K562 (cell line): ENCODE data around the gene HECW1. TPM values are rescaled to one million over a fixed set of nuclear protein-coding genes. Genes with fewer than 3 reads are reported as not detected.

Experiments used
- ATAC-seq: fragments of 200-7000 bp; cut with Tn5 transposase; 3 replicates; pipeline ENCODE4 v1.9.1; 2020; ENCODE audit warnings: moderate library complexity
- BruUV-seq: library from RNA; stranded (reverse); fragments of 400-500 nt; replicated peaks from 2 replicates; lab custom pipeline; 2021; lab: Mats Ljungman, UMichigan
- CTCF ChIA-PET: fragments of 300-600 bp; formaldehyde crosslinking; extraction: SDS; loops from one replicate; lab custom pipeline; 2021; ENCODE audit warnings: low intra/inter-chr PET ratio; lab: Yijun Ruan, JAX
- POLR2A ChIA-PET: fragments of 300-600, 350-650 bp; sonication (Branson Sonifier 250); formaldehyde crosslinking; extraction: SDS; loops from one replicate; lab custom pipeline; 2021; ENCODE audit warnings: antibody characterized with exemption, inconsistent platforms; lab: Yijun Ruan, JAX
- DNase-seq, 4 experiments: peaks; one replicate each; pipeline versions ENCODE4 v3.0.0 to v3.0.0-alpha.2; 2011 to 2018; ENCODE audit warnings: low spot score in 3 of 4, mixed read lengths in 3 of 4; ENCODE audit errors: extremely low read depth in 1 of 4
- FAIRE-seq: peaks from 2 replicates; lab custom pipeline; 2011; peaks lifted over from hg19 to GRCh38; lab: Jason Lieb, UNC
- H2AFZ ChIP-seq: 2 replicates; pipeline ENCODE4 v1.6.0; 2011; ENCODE audit warnings: low read depth, low read length, control low read depth, inconsistent platforms
- H3K27ac ChIP-seq: fragments of 200-600 bp; 3 replicates; pipeline ENCODE4 v1.8.0; 2011; ENCODE audit warnings: low read depth, mild to moderate bottlenecking, control low read depth, inconsistent platforms, low read length, moderate library complexity, mixed read lengths; ENCODE audit errors: extremely low read depth
- H3K27me3 ChIP-seq, 2 experiments: fragments of 300-600 bp in 1 of 2; 2 replicates in 1 of 2; 3 replicates in 1 of 2; pipeline versions ENCODE4 v1.6.0 to v1.8.0; 2011; ENCODE audit warnings: inconsistent platforms in 2 of 2, low read length in 2 of 2, mild to moderate bottlenecking in 1 of 2, mixed read lengths in 1 of 2, moderate library complexity in 1 of 2; ENCODE audit not compliant: control insufficient read depth in 2 of 2, insufficient read depth in 2 of 2
- H3K36me3 ChIP-seq: fragments of 300-600 bp; 3 replicates; pipeline ENCODE4 v1.8.0; 2011; ENCODE audit warnings: mild to moderate bottlenecking, low read length, inconsistent platforms; ENCODE audit not compliant: control insufficient read depth, insufficient read depth
- H3K4me1 ChIP-seq, 2 experiments: fragments of 200-600 bp in 1 of 2; replicated peaks in 1 of 2; 2 replicates in 1 of 2; 3 replicates in 1 of 2; pipeline versions ENCODE4 v1.5.1 to v1.8.0; 2011; ENCODE audit warnings: inconsistent platforms in 2 of 2, low read length in 2 of 2, mild to moderate bottlenecking in 1 of 2, mixed read lengths in 1 of 2, moderate library complexity in 1 of 2; ENCODE audit not compliant: control insufficient read depth in 2 of 2, insufficient read depth in 2 of 2
- H3K4me2 ChIP-seq: 2 replicates; pipeline ENCODE4 v1.6.1; 2011; ENCODE audit warnings: low read length, control low read depth, inconsistent platforms, mixed read lengths; ENCODE audit not compliant: insufficient read depth
- H3K4me3 ChIP-seq: fragments of 200-600 bp; sonication (generic), shearing (Covaris generic); 2 replicates; pipeline ENCODE4 v1.5.1; 2016; ENCODE audit warnings: control low read depth, inconsistent platforms
- H3K79me2 ChIP-seq: fragments of 200-600 bp; 3 replicates; pipeline ENCODE4 v1.8.0; 2011; ENCODE audit warnings: low read length, inconsistent platforms; ENCODE audit not compliant: control insufficient read depth, insufficient read depth
- H3K9ac ChIP-seq, 2 experiments: 2 replicates each; pipeline versions ENCODE4 v1.6.0 to v1.6.1; 2011; ENCODE audit warnings: low read depth in 2 of 2, low read length in 2 of 2, control low read depth in 1 of 2, inconsistent platforms in 1 of 2, mild to moderate bottlenecking in 1 of 2, mixed read lengths in 1 of 2; ENCODE audit not compliant: insufficient read depth in 1 of 2
- H3K9me1 ChIP-seq: one replicate; pipeline ENCODE4 v1.6.0; 2011; ENCODE audit warnings: inconsistent platforms, mild to moderate bottlenecking, low read length, moderate library complexity; ENCODE audit not compliant: control insufficient read depth, insufficient read depth
- H3K9me3 ChIP-seq: replicated peaks from 2 replicates; pipeline ENCODE4 v1.5.1; 2011; ENCODE audit warnings: low read depth, low read length, inconsistent platforms; ENCODE audit not compliant: control insufficient read depth, insufficient read depth
- H4K20me1 ChIP-seq: replicated peaks from 2 replicates; pipeline ENCODE4 v1.6.1; 2011; ENCODE audit warnings: low read length, inconsistent platforms, mixed read lengths; ENCODE audit not compliant: control insufficient read depth, insufficient read depth
- DACH1 ChIP-seq: fragments of 450-650 bp; IDR thresholded peaks from 2 replicates; pipeline ENCODE4 v1.6.1; 2018; ENCODE audit not compliant: partially characterized antibody
- FOXP4 ChIP-seq: sonication (generic); formaldehyde crosslinking; IDR thresholded peaks from 2 replicates; pipeline ENCODE4 v1.8.0; 2022; ENCODE audit warnings: mild to moderate bottlenecking, missing genetic modification reagents, borderline replicate concordance
- KDM4B ChIP-seq, 2 experiments: fragments of 450-650 bp in 1 of 2; sonication (generic) in 1 of 2; IDR thresholded peaks; 2 replicates each; pipeline ENCODE4 v1.6.1; 2016 to 2017; ENCODE audit warnings: borderline replicate concordance in 2 of 2, antibody characterized with exemption in 1 of 2, low read depth in 1 of 2, mild to moderate bottlenecking in 1 of 2
- OTX1 ChIP-seq: fragments of 450-650 bp; formaldehyde crosslinking; IDR thresholded peaks from 2 replicates; pipeline ENCODE4 v1.4.0; 2022; ENCODE audit warnings: mild to moderate bottlenecking
- SMAD4 ChIP-seq: fragments of 250-450 bp; sonication (Bioruptor Pico); conservative IDR thresholded peaks from 2 replicates; pipeline ENCODE4 v1.8.0; 2021; ENCODE audit warnings: inconsistent platforms, mild to moderate bottlenecking, moderate library complexity
- THRA ChIP-seq: fragments of 450-650 bp; IDR thresholded peaks from 2 replicates; pipeline ENCODE4 v1.6.1; 2017; ENCODE audit warnings: mild to moderate bottlenecking, moderate library complexity
- ZNF583 ChIP-seq: fragments of 250-450 bp; sonication (Bioruptor Pico); IDR thresholded peaks from 2 replicates; pipeline ENCODE4 v1.4.0; 2020
- WGBS: fragments of 100-300 bp; shearing (Covaris generic); methylation state at CpG from one replicate; pipeline ENCODE4 v1.1.6; 2016; ENCODE audit warnings: low coverage, mixed read lengths; ENCODE audit not compliant: insufficient coverage; ENCODE audit errors: missing lambda C conversion rate; 5-methylcytosine and 5-hydroxymethylcytosine counted together
- in situ Hi-C: fragments of 300-500 bp; cut with MboI; formaldehyde crosslinking; loops from 4 replicates; pipeline ENCODE4 v1.15.0; 2018; ENCODE audit warnings: inconsistent platforms, mixed read lengths
- intact Hi-C: fragments of 100-400 bp; cut with micrococcal nuclease; formaldehyde crosslinking; loops from 2 replicates; pipeline ENCODE4 v1.14.2; 2022
- polyA plus RNA-seq, 8 experiments: library from polyadenylated mRNA; depleted of rRNA in 4 of 8; stranded (reverse) in 5 of 8; unstranded in 3 of 8; fragments of >200 nt; fragmentation: Nextera tagmentation in 2 of 8; fragmentation: Illumina TruSeq in 1 of 8; extraction: Ambion mirVana in 2 of 8; extraction: Trizol in 1 of 8; gene quantifications; 2 replicates each; pipeline versions ENCODE4 v1.2.1 to v1.2.3, GENCODE V29; 2011 to 2014; ENCODE audit warnings: inconsistent platforms in 1 of 8, missing spikeins in 1 of 8
- total RNA-seq, 7 experiments: library from RNA; depleted of rRNA in 6 of 7; stranded (reverse); fragments of >200 nt in 6 of 7; fragmentation: Illumina TruSeq in 2 of 7; extraction: Trizol in 2 of 7; gene quantifications; 2 replicates each; pipeline versions ENCODE4 v1.2.1 to v1.2.3, GENCODE V29; 2011 to 2021; ENCODE audit warnings: low replicate concordance in 1 of 7
- TF ChIP-seq, protein P1 (sequence below): fragments of 450-650 bp; IDR thresholded peaks from 2 replicates; pipeline ENCODE4 v1.6.1; 2016; ENCODE audit warnings: mild to moderate bottlenecking

Gene HECW1
- total and polyA plus RNA-seq, 9 of the 15 experiments (the other 6 are each of a cell fraction or from before 2014, with no cell fraction given), result 0.07 to 0.31 (median 0.13) TPM; not detected in 4

- TF ChIP-seq, protein P1, sequence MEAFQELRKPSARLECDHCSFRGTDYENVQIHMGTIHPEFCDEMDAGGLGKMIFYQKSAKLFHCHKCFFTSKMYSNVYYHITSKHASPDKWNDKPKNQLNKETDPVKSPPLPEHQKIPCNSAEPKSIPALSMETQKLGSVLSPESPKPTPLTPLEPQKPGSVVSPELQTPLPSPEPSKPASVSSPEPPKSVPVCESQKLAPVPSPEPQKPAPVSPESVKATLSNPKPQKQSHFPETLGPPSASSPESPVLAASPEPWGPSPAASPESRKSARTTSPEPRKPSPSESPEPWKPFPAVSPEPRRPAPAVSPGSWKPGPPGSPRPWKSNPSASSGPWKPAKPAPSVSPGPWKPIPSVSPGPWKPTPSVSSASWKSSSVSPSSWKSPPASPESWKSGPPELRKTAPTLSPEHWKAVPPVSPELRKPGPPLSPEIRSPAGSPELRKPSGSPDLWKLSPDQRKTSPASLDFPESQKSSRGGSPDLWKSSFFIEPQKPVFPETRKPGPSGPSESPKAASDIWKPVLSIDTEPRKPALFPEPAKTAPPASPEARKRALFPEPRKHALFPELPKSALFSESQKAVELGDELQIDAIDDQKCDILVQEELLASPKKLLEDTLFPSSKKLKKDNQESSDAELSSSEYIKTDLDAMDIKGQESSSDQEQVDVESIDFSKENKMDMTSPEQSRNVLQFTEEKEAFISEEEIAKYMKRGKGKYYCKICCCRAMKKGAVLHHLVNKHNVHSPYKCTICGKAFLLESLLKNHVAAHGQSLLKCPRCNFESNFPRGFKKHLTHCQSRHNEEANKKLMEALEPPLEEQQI, result no peak
- no peak for TF ChIP-seq OTX1 (CRISPR knock-in tag)
- no peak for TF ChIP-seq ZNF583 (CRISPR knock-in tag)
- TF ChIP-seq THRA, result no peak
- no peak for TF ChIP-seq SMAD4 (CRISPR knock-in tag)
- TF ChIP-seq KDM4B (IDR thresholded peaks at IDR 0.05; ENCODE audit: borderline replicate concordance in 2 of 2, low read depth in 1 of 2), result no peak
- no peak for TF ChIP-seq FOXP4
- no peak for TF ChIP-seq DACH1
- TF ChIP-seq, all 486 proteins: peak for 0
- ATAC-seq, result no peak
Observed at GRCh38 chr7:43152696-43153095, 40.2 kb downstream of the HECW1 start.

More at GRCh38 chr7:43152696-43153095, 40.2 kb downstream of the HECW1 start:
- intact Hi-C loops (no loop called here), in situ Hi-C loops (no loop called here)
- H3K9me3 ChIP-seq, result no peaks in the 10 kb centered on the region; the same call in 1 of the 2 replicates
- H3K27ac ChIP-seq, result no peak overlapping the region
- no peaks in the 10 kb centered on the region for H3K27me3 ChIP-seq
- DNase-seq (no peak), FAIRE-seq (no peak)
- CTCF ChIA-PET, result no interaction called here
- no peaks in the 10 kb centered on the region for H3K4me1 ChIP-seq
- no peaks in the 10 kb centered on the region for H3K9me1 ChIP-seq
- no peaks in the 10 kb centered on the region for H4K20me1 ChIP-seq
- H3K79me2 ChIP-seq, result no peaks in the 10 kb centered on the region
- H3K4me2 ChIP-seq, result no peak overlapping the region
- no TSS peak for BruUV-seq
- H2AFZ ChIP-seq, result no peak overlapping the region
- POLR2A ChIA-PET, result interaction anchor here (0.9 to 1.5 kb wide), 4 partner anchors 10 to 65 kb away, joined by 3 to 7 read pairs (median 4); partner anchors contain the start of gene HECW1
- H3K4me3 ChIP-seq, result no peak overlapping the region
- H3K36me3 ChIP-seq, result no peaks in the 10 kb centered on the region
- WGBS, result 11% methylated on average over 6 of the region's 6 CpGs
- H3K9ac ChIP-seq, result no peak overlapping the region
